Panc1 (cell line): Measurements from ENCODE around the gene INTS6. TPM values are rescaled to one million over a fixed set of nuclear protein-coding genes. Genes with fewer than 3 reads are reported as not detected.

Source experiments
- ATAC-seq: fragments of 200-7000 bp; cut with Tn5 transposase; 2 replicates; pipeline ENCODE4 v1.9.1; 2020; ENCODE audit warnings: mild to moderate bottlenecking, moderate library complexity
- BruUV-seq: library from RNA; stranded (reverse); fragments of 400-500 nt; replicated peaks from 2 replicates; lab custom pipeline; 2021; lab: Mats Ljungman, UMichigan
- CTCF ChIA-PET: fragments of 300-600 bp; sonication (Branson Sonifier 250); formaldehyde crosslinking; loops from one replicate; lab custom pipeline; 2022; ENCODE audit warnings: antibody characterized with exemption; lab: Charles Lee
- POLR2A ChIA-PET: fragments of 300-600 bp; sonication (Branson Sonifier 250); formaldehyde crosslinking; loops from one replicate; lab custom pipeline; 2022; ENCODE audit warnings: antibody characterized with exemption; lab: Charles Lee
- DNase-seq: peaks from one replicate; pipeline ENCODE4 v3.0.0-alpha.2; 2010; ENCODE audit warnings: low read depth, low spot score
- H3K27ac ChIP-seq: 2 replicates; pipeline ENCODE4 v1.5.1; 2011; ENCODE audit warnings: mild to moderate bottlenecking, low read length, inconsistent platforms
- H3K27me3 ChIP-seq: fragments of 200-500 bp; sonication (Bioruptor generic); 2 replicates; pipeline ENCODE4 v1.6.0; 2014; ENCODE audit warnings: low read length, inconsistent platforms; ENCODE audit not compliant: control insufficient read depth, insufficient read depth
- H3K36me3 ChIP-seq: fragments of 200-500 bp; sonication (Bioruptor generic); 2 replicates; pipeline ENCODE4 v1.5.1; 2014; ENCODE audit warnings: inconsistent platforms, mild to moderate bottlenecking, low read length, moderate library complexity; ENCODE audit not compliant: control insufficient read depth, insufficient read depth
- H3K4me1 ChIP-seq: 2 replicates; pipeline ENCODE4 v1.5.1; 2011; ENCODE audit warnings: inconsistent platforms, mild to moderate bottlenecking, low read length, moderate library complexity; ENCODE audit not compliant: control insufficient read depth, insufficient read depth
- H3K4me3 ChIP-seq, 2 experiments: 2 replicates each; pipeline ENCODE4 v1.5.1; 2011 to 2012; ENCODE audit warnings: low read depth in 2 of 2, low read length in 2 of 2, mild to moderate bottlenecking in 2 of 2, inconsistent platforms in 1 of 2, moderate library complexity in 1 of 2
- H3K9me3 ChIP-seq: fragments of 200-500 bp; sonication (Bioruptor generic); 2 replicates; pipeline ENCODE4 v1.5.1; 2014; ENCODE audit warnings: low read depth, mild to moderate bottlenecking, inconsistent platforms, low read length, moderate library complexity; ENCODE audit not compliant: control insufficient read depth, insufficient read depth
- POLR2AphosphoS5 ChIP-seq: IDR thresholded peaks from 2 replicates; pipeline ENCODE4 v1.6.1; 2012; ENCODE audit warnings: mild to moderate bottlenecking, low read depth, low read length, moderate library complexity
- SIN3A ChIP-seq: IDR thresholded peaks from 2 replicates; pipeline ENCODE4 v1.6.1; 2012; ENCODE audit warnings: low read depth, mild to moderate bottlenecking, low read length, moderate library complexity, borderline replicate concordance; ENCODE audit not compliant: insufficient read depth
- TCF7L2 ChIP-seq: IDR thresholded peaks from 2 replicates; pipeline ENCODE4 v1.6.1; 2011; ENCODE audit warnings: mild to moderate bottlenecking, low read depth, low read length, inconsistent platforms
- in situ Hi-C: cut with HindIII; loops from 2 replicates; pipeline ENCODE4 v1.10.0; 2016; ENCODE audit warnings: low sequenced_read_pairs, low pct_unique_long_range_greater_than_20kb
- intact Hi-C: fragments of 100-400 bp; cut with micrococcal nuclease; formaldehyde crosslinking; loops from one replicate; pipeline ENCODE4 v1.10.0; 2022; ENCODE audit not compliant: unreplicated experiment
- total RNA-seq: library from RNA; stranded (reverse); gene quantifications from one replicate; pipeline ENCODE4 v1.2.1, GENCODE V29; 2021; ENCODE audit not compliant: unreplicated experiment
- TF ChIP-seq, protein P1 (sequence below): fragments of 450-650 bp; IDR thresholded peaks from 2 replicates; pipeline ENCODE4 v1.5.1; 2017; ENCODE audit warnings: mild to moderate bottlenecking
- TF ChIP-seq, protein P2 (sequence below), 2 experiments: IDR thresholded peaks; 2 replicates each; pipeline ENCODE4 v1.6.1; 2011 to 2012; ENCODE audit warnings: low read depth in 2 of 2, control low read depth in 1 of 2, low read length in 1 of 2, mild to moderate bottlenecking in 1 of 2, moderate library complexity in 1 of 2; ENCODE audit not compliant: insufficient read depth in 1 of 2

INTS6 gene
- total RNA-seq, 1 experiment from 2014 or later: 33.2 TPM

DNA sequence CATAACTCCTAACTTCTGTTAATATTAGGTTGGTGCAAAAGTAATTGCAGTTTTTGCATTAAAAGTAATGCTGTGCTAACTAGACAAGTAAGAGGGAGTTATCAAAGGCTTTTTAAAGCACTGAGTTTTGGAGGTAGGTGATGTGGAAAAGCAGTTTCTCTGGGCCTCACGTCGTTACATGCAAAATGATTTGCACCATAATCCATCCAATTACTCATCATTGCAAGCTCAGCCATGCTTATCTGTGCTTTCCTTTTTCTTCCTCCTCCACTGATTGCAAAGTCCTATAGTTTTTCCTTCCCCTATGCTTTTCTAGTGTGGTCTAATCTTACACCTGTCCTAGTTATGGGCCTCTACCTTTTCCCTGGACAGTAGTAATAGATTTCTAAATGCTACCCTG lies 35.4 kb upstream of the INTS6 start:
- no peak overlapping the region for H3K27ac ChIP-seq
- no peaks in the 10 kb centered on the region for H3K9me3 ChIP-seq
- in situ Hi-C loops (no loop called here), intact Hi-C loops (no loop called here)
- no TSS peak for BruUV-seq
- H3K4me3 ChIP-seq: no peak overlapping the region
- POLR2A ChIA-PET: no interaction called here
- H3K27me3 ChIP-seq: no peaks in the 10 kb centered on the region
- TF ChIP-seq, protein P1, sequence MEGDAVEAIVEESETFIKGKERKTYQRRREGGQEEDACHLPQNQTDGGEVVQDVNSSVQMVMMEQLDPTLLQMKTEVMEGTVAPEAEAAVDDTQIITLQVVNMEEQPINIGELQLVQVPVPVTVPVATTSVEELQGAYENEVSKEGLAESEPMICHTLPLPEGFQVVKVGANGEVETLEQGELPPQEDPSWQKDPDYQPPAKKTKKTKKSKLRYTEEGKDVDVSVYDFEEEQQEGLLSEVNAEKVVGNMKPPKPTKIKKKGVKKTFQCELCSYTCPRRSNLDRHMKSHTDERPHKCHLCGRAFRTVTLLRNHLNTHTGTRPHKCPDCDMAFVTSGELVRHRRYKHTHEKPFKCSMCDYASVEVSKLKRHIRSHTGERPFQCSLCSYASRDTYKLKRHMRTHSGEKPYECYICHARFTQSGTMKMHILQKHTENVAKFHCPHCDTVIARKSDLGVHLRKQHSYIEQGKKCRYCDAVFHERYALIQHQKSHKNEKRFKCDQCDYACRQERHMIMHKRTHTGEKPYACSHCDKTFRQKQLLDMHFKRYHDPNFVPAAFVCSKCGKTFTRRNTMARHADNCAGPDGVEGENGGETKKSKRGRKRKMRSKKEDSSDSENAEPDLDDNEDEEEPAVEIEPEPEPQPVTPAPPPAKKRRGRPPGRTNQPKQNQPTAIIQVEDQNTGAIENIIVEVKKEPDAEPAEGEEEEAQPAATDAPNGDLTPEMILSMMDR: no peak
- TF ChIP-seq POLR2AphosphoS5: no peak
- TF ChIP-seq, protein P2, sequence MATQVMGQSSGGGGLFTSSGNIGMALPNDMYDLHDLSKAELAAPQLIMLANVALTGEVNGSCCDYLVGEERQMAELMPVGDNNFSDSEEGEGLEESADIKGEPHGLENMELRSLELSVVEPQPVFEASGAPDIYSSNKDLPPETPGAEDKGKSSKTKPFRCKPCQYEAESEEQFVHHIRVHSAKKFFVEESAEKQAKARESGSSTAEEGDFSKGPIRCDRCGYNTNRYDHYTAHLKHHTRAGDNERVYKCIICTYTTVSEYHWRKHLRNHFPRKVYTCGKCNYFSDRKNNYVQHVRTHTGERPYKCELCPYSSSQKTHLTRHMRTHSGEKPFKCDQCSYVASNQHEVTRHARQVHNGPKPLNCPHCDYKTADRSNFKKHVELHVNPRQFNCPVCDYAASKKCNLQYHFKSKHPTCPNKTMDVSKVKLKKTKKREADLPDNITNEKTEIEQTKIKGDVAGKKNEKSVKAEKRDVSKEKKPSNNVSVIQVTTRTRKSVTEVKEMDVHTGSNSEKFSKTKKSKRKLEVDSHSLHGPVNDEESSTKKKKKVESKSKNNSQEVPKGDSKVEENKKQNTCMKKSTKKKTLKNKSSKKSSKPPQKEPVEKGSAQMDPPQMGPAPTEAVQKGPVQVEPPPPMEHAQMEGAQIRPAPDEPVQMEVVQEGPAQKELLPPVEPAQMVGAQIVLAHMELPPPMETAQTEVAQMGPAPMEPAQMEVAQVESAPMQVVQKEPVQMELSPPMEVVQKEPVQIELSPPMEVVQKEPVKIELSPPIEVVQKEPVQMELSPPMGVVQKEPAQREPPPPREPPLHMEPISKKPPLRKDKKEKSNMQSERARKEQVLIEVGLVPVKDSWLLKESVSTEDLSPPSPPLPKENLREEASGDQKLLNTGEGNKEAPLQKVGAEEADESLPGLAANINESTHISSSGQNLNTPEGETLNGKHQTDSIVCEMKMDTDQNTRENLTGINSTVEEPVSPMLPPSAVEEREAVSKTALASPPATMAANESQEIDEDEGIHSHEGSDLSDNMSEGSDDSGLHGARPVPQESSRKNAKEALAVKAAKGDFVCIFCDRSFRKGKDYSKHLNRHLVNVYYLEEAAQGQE (IDR thresholded peaks at IDR 0.05; ENCODE audit: insufficient read depth in 1 of 2, low read depth in 2 of 2, low read length in 1 of 2): no peak
- DNase-seq (no peak), ATAC-seq (no peak)
- H3K4me1 ChIP-seq: no peaks in the 10 kb centered on the region
- no peaks in the 10 kb centered on the region for H3K36me3 ChIP-seq
- CTCF ChIA-PET: no interaction called here

DNA sequence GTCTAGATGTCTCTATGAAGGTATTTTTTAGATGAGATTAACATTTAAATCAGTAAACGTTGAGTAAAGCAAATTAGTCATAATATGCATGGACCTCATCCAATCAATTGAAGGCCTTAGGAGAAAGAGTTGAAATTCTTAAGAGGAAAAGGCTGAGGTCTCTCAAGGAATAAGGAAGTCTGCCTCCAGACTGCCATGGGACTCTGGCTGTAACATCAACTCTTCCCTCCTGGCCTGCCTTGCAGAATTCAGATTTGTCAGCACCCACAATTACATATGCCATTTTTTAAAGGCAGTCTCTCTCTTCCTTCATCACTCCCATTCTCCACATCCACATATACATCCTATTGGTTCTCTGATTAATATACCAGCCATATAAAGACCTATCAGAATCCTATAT lies 28.8 kb upstream of the INTS6 start:
- no TSS peak for BruUV-seq
- ChIA-PET POLR2A (no interaction called here), CTCF (no interaction called here)
- in situ Hi-C loops (no loop called here), intact Hi-C loops (no loop called here)
- no peak overlapping the region for H3K4me3 ChIP-seq
- H3K4me1 ChIP-seq: no peaks in the 10 kb centered on the region
- no peak overlapping the region for H3K27ac ChIP-seq
- no peaks in the 10 kb centered on the region for H3K9me3 ChIP-seq
- H3K27me3 ChIP-seq: no peaks in the 10 kb centered on the region
- TF ChIP-seq, protein P1: no peak
- TF ChIP-seq POLR2AphosphoS5 (no peak), SIN3A (no peak), TCF7L2 (no peak)
- TF ChIP-seq, protein P2 (IDR thresholded peaks at IDR 0.05; ENCODE audit: insufficient read depth in 1 of 2, low read depth in 2 of 2, low read length in 1 of 2): no peak
- DNase-seq: no peak
- H3K36me3 ChIP-seq: no peaks in the 10 kb centered on the region
- no peak for ATAC-seq
